Stimulated activated CD8-positive, alpha-beta memory T cell treated with anti-CD3 and anti-CD28 coated beads, Interleukin-2, amount 100 ng/mL, for 48 hours (primary cell): Measurements from ENCODE around the gene SIPA1L3.
"Not testable (repeated sequence)": the region's sequence is repeated elsewhere in the genome, so short reads cannot be mapped to it uniquely, and the experiment has no call there.

Experiments used
- DNase-seq, 2 donors: peaks; one replicate each; pipeline ENCODE4 v3.0.0-alpha.2; 2020; ENCODE audit warnings: low read depth in 2 of 2

Gene SIPA1L3

GRCh38 chr19:38019396-38019724, 112.4 kb downstream of the SIPA1L3 start:
- DNase-seq = no peak

- no peak for DNase-seq
Observed at GRCh38 chr19:38020311-38020710, 113.3 kb downstream of the SIPA1L3 start.

GRCh38 chr19:38021352-38021751, 114.3 kb downstream of the SIPA1L3 start:
- no peak for DNase-seq

- no peak for DNase-seq
Observed at GRCh38 chr19:38022791-38023670, 116.0 kb downstream of the SIPA1L3 start.

GRCh38 chr19:38023671-38024541, 116.9 kb downstream of the SIPA1L3 start:
- no peak for DNase-seq

GRCh38 chr19:38024992-38025908, 118.2 kb downstream of the SIPA1L3 start:
- DNase-seq = no peak

- DNase-seq = no peak
Observed at GRCh38 chr19:38025909-38026307, 118.9 kb downstream of the SIPA1L3 start.

- no peak for DNase-seq
Observed at GRCh38 chr19:38028913-38029510, 122.0 kb downstream of the SIPA1L3 start.

GRCh38 chr19:38030001-38030400, 123.0 kb downstream of the SIPA1L3 start:
- not testable (repeated sequence) for DNase-seq

- DNase-seq = no peak
Observed at GRCh38 chr19:38030686-38031422, 123.8 kb downstream of the SIPA1L3 start.

- DNase-seq = no peak
Observed at GRCh38 chr19:38031423-38031770, 124.4 kb downstream of the SIPA1L3 start.

- DNase-seq = no peak
Observed at GRCh38 chr19:38032151-38032550, 125.1 kb downstream of the SIPA1L3 start.

GRCh38 chr19:38032951-38033350, 125.9 kb downstream of the SIPA1L3 start:
- no peak for DNase-seq

- no peak for DNase-seq
Observed at GRCh38 chr19:38033658-38034491, 126.9 kb downstream of the SIPA1L3 start.

- no peak for DNase-seq
Observed at GRCh38 chr19:38034492-38034860, 127.5 kb downstream of the SIPA1L3 start.

GRCh38 chr19:38035515-38036495, 128.8 kb downstream of the SIPA1L3 start:
- no peak for DNase-seq

- no peak for DNase-seq
Observed at GRCh38 chr19:38036707-38037611, 130.0 kb downstream of the SIPA1L3 start.

- DNase-seq = no peak
Observed at GRCh38 chr19:38039966-38040365, 133.0 kb downstream of the SIPA1L3 start.
